IgD-negative memory B cell (primary cell): ENCODE data around the gene FLNC. TPM values are rescaled to one million over a fixed set of nuclear protein-coding genes. Genes with fewer than 3 reads are reported as not detected.

Source experiments
- H3K27ac Mint-ChIP-seq, 3 donors: one replicate each; pipeline ENCODE4 v1.8.0; 2020 to 2022; ENCODE audit warnings: mild to moderate bottlenecking in 3 of 3, mixed read lengths in 3 of 3, moderate library complexity in 1 of 3
- H3K27me3 Mint-ChIP-seq: one replicate; pipeline ENCODE4 v1.8.0; 2021; ENCODE audit warnings: mixed read lengths
- H3K36me3 Mint-ChIP-seq: one replicate; pipeline ENCODE4 v1.8.0; 2020; ENCODE audit warnings: mild to moderate bottlenecking, mixed read lengths
- H3K4me1 Mint-ChIP-seq, 3 donors: one replicate each; pipeline ENCODE4 v1.8.0; 2020 to 2022; ENCODE audit warnings: mixed read lengths in 3 of 3, mild to moderate bottlenecking in 1 of 3
- H3K4me3 Mint-ChIP-seq, 4 donors: one replicate each; pipeline ENCODE4 v1.8.0; 2020 to 2022; ENCODE audit warnings: mild to moderate bottlenecking in 4 of 4, mixed read lengths in 4 of 4, moderate library complexity in 3 of 4
- H3K9me3 Mint-ChIP-seq, 3 donors: one replicate each; pipeline ENCODE4 v1.8.0; 2020 to 2021; ENCODE audit warnings: mixed read lengths in 3 of 3, mild to moderate bottlenecking in 1 of 3
- polyA plus RNA-seq: library from polyadenylated mRNA; unstranded; fragments of 300-500 nt; fragmentation: Illumina TruSeq; gene quantifications from one replicate; pipeline ENCODE4 v1.2.3, GENCODE V29; 2021

Gene FLNC
- polyA plus RNA-seq, 1 donor from 2014 or later, result not detected

DNA sequence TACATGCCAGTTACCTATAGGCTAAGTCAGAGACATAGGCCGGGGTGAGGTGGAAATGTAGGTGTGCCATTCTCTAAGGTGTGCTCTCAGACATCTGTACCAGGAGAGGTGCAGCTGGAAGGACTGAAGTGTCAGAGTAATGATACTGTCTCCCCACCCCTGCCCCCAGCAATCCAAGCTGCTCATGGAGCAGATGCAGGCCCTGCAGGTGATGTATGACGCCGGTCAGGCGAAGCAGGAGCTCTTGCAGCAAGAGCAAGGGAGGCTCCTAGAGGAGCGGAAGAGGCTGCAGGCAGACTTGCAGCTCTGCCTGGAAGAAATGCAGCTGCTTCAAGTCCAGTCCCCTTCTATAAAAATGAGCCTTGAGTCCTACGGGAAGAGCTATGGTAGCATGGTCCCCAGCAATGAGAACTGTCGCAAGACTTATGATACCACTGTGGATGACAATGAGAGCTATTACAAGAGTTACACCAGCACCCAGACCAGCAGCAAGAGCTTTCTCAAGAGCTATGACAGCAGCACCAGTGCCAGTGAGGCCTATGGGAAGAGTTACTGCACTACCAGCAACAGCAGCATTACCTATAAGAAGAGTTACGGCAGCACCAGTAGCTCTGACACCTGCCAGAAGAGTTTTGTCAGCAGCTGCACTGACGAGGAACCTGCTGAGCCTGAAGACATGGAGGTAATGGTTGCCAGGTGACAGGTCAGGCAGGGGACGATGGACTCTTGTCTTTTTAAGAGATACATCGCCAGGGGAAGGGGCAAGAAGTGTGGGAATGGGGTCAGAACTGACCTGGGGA lies 18.4 kb upstream of the FLNC start:
- Mint-ChIP-seq H3K4me1 (peaks cover 0 to 5% (median 0%) of the 10 kb centered on the region in 3 donors), H3K9me3 (no peaks in the 10 kb centered on the region), H3K36me3 (no peaks in the 10 kb centered on the region), H3K4me3 (no peak overlapping the region), H3K27me3 (peaks cover 6% of the 10 kb centered on the region), H3K27ac (no peak overlapping the region)

DNA sequence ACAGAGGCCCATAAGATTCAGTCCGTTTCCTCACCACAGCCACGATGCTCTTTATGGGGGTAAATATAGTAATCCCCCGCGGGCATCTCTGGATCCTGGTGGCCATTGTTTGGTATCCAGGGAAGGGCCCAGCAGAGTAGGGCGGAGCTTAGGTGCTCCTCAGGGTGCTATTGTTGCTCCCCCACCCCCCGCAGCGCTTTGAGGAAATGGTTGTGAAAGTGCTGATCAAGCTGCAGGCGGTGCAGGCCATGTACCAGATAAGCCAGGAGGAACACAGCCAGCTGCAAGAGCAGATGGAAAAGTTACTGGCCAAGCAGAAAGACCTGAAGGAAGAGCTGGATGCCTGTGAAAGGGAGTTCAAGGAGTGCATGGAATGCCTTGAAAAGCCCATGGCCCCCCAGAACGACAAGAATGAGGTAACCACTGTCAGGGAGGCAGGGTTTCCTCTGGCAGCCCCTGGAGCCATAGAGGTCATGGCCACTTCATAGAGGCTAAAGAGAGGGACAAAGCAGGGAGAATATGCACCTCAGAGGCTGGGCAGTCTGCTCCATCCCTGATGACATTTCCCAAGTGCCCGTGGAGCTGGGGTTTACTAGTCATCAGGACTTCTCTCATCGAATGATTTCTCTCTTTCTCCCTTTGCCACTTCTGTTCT lies 17.6 kb upstream of the FLNC start:
- Mint-ChIP-seq H3K27ac (no peak overlapping the region), H3K36me3 (no peaks in the 10 kb centered on the region), H3K4me1 (peaks cover 0 to 5% (median 0%) of the 10 kb centered on the region in 3 donors), H3K4me3 (no peak overlapping the region), H3K27me3 (peaks cover 6% of the 10 kb centered on the region), H3K9me3 (no peaks in the 10 kb centered on the region)

DNA sequence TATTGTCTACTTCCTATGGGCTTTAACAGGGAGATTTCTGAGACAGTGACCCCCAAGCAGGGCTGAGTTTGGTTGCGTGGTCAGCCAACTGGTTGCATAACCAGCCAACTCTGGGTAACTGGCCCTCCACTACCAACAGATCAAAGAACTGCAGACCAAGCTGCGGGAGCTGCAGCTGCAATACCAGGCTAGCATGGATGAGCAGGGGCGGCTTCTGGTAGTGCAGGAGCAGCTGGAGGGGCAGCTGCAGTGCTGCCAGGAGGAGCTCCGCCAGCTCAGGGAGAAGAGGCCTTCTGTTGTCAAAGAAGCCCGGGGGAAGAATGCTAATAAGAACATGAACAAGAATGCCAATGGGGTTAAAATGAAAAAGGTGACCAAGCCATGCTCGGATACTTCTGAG lies 15.7 kb upstream of the FLNC start:
- no peaks in the 10 kb centered on the region for H3K36me3 Mint-ChIP-seq
- H3K9me3 Mint-ChIP-seq, result no peaks in the 10 kb centered on the region
- H3K4me3 Mint-ChIP-seq, result no peak overlapping the region
- peaks cover 12% of the 10 kb centered on the region for H3K27me3 Mint-ChIP-seq
- H3K27ac Mint-ChIP-seq, result peak overlapping the region in 1 of 3 donors; percentile 42
- H3K4me1 Mint-ChIP-seq, result peaks cover 0 to 5% (median 0%) of the 10 kb centered on the region in 3 donors

DNA sequence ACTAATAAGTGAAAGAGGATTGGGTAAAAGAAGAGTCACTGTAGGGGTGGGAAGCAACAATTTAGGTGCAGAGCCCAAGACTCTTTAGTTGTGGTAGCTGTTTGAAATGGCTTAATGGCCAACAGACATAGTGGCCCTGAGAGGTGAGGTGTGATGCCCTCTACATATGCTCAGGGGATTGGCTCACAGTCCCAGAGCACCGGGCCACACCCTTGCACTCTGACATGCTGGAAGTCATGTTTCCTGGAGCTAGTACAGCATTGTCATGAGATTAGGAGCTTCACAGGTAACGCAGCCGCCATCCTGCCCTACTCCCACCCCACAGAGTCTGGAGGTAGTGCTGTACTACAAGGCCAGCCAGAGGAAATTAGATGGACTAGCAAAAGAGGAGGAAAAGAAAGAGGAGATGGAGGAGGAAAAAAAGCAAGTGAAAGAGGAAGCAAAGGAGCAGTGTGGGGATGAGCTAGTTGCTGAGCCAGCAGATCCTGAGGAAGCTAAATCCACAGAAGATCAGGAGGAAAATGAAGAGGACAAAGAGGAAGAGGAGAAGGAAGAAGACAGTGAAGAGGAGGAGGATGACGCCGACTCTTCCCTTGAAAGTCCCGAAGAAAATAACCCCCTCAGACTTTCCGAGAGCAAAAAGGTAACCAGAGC lies 14.8 kb upstream of the FLNC start:
- Mint-ChIP-seq H3K9me3 (no peaks in the 10 kb centered on the region), H3K4me3 (peak overlapping the region in 1 of 4 donors; percentile 61), H3K4me1 (peaks cover 0 to 5% (median 0%) of the 10 kb centered on the region in 3 donors), H3K36me3 (no peaks in the 10 kb centered on the region), H3K27ac (no peak overlapping the region), H3K27me3 (peaks cover 12% of the 10 kb centered on the region)

DNA sequence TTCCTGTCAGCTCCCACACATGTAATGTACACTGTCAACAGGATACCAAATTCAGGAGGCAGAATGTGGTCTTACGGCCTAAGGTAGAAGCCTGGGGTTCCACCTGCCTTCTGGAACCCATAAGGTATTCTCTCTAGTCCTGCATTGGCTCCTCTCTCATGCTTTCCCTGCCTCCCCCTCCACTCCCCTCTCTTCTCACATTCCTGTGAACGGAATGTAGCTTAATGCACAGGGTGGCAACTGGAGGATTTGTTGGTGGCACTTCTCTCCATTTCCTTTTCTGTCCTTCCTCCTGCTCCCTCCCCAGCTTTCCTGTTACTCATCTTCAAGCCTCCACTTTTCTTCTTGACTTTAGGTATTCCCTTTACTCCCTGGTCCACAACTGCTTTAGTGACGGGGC lies 11.5 kb upstream of the FLNC start:
- no peaks in the 10 kb centered on the region for H3K9me3 Mint-ChIP-seq
- H3K27me3 Mint-ChIP-seq, result peaks cover 14% of the 10 kb centered on the region
- peaks cover 0 to 5% (median 0%) of the 10 kb centered on the region in 3 donors for H3K4me1 Mint-ChIP-seq
- H3K27ac Mint-ChIP-seq, result no peak overlapping the region
- no peak overlapping the region for H3K4me3 Mint-ChIP-seq
- no peaks in the 10 kb centered on the region for H3K36me3 Mint-ChIP-seq

DNA sequence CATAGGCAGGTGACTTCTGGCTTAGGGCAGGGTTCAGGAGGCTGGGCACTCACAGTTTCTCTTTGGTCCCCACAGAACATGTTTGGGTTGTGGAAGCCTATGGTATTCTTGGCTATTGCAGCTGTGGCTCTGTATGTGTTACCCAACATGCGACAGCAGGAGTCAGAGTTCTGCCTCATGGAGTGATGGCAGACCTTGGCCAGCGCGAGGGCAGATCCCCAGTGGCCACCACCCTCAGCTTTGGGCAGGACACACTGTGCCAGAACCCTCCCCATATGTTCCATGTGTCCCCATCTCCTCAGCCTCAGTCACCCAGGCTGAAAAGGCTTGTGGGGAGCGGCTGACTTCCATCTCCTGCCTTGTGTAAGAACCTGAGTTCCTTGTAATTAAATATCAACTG lies 8.5 kb upstream of the FLNC start:
- no peaks in the 10 kb centered on the region for H3K36me3 Mint-ChIP-seq
- no peaks in the 10 kb centered on the region for H3K4me1 Mint-ChIP-seq
- no peak overlapping the region for H3K27ac Mint-ChIP-seq
- H3K27me3 Mint-ChIP-seq, result peaks cover 14% of the 10 kb centered on the region
- H3K4me3 Mint-ChIP-seq, result no peak overlapping the region
- H3K9me3 Mint-ChIP-seq, result no peaks in the 10 kb centered on the region

DNA sequence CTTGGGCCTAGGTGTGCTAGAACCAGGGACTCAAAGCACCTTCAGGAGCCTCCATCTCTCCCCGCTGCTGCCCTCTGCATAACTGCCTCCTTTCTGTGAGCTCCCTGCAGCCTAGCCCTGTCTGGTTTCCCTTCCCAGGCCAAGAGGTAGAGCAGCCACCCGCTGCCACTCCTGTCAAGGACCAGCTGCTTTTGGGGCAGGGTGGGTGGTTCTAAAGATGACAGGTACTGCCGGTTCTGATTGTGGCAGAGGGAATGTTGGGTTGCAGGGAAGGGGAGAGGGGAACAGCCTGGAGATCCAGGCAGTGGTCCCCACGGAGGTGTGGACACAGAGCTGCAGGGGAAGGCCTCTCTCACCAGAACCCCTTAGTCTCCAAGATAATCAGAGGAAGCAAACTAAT lies 3.7 kb upstream of the FLNC start:
- Mint-ChIP-seq H3K4me3 (no peak overlapping the region), H3K27me3 (peaks cover 46% of the 10 kb centered on the region), H3K27ac (no peak overlapping the region), H3K9me3 (peaks cover 0 to 3% (median 0%) of the 10 kb centered on the region in 3 donors), H3K36me3 (no peaks in the 10 kb centered on the region), H3K4me1 (peaks cover 6 to 13% (median 7%) of the 10 kb centered on the region in 3 donors)

DNA sequence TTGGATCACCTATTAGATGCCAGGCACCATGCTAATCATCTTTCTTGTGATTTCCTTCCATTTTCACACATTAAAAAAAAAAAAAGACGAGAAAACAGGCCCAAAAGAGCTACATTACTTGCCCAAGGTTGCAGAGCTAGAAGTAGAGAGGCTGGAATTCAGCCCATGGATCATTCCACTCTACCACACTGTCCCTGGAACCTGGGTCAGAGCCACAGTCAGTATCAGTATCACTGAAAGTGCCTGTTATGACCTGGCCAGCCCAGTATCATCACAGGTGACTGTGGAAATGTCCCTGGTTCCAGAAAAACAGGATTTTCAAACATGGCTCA lies 3.3 kb upstream of the FLNC start:
- H3K9me3 Mint-ChIP-seq, result peaks cover 0 to 3% (median 0%) of the 10 kb centered on the region in 3 donors
- H3K27ac Mint-ChIP-seq, result no peak overlapping the region
- H3K4me3 Mint-ChIP-seq, result no peak overlapping the region
- H3K27me3 Mint-ChIP-seq, result peaks cover 46% of the 10 kb centered on the region
- H3K4me1 Mint-ChIP-seq, result peaks cover 6 to 13% (median 7%) of the 10 kb centered on the region in 3 donors
- no peaks in the 10 kb centered on the region for H3K36me3 Mint-ChIP-seq

DNA sequence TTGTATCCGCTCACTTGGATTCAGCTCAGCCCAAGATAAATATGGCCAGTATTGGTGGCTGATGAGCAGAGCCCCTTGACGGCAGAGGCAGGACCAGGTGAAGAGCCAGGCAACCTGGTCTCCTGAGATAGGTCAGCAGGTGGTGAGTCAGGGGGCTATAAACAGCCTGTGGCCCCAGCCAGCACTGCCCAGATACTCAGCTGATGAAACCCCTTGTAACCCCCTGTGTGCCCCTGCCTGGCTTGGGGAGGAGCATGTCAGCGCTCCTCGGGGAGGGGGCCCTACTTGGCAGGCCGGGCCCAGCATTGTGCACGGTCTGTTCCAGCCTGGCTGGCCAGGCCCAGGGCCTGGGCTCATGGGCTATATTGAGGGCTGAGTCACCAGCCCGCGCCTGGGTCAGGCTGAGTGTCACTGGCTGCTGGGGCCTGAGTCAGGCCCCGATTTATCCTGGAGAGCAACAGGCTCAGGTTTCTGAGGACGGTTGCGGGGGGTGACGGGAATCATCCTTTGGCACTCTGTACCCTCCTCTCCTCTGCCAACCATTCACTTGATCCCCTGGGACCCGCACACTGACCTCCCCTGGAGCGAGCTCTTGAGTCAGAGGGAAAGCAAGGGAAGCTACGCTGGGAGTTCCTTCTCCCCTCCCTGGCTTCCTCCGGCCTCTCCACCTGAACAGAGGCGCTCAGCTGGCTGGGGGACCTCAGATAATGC lies 2.8 kb upstream of the FLNC start:
- Mint-ChIP-seq H3K4me3 (no peak overlapping the region), H3K27me3 (peaks cover 44% of the 10 kb centered on the region), H3K36me3 (no peaks in the 10 kb centered on the region), H3K27ac (no peak overlapping the region), H3K4me1 (peaks cover 6 to 13% (median 8%) of the 10 kb centered on the region in 3 donors), H3K9me3 (peaks cover 0 to 3% (median 0%) of the 10 kb centered on the region in 3 donors)

DNA sequence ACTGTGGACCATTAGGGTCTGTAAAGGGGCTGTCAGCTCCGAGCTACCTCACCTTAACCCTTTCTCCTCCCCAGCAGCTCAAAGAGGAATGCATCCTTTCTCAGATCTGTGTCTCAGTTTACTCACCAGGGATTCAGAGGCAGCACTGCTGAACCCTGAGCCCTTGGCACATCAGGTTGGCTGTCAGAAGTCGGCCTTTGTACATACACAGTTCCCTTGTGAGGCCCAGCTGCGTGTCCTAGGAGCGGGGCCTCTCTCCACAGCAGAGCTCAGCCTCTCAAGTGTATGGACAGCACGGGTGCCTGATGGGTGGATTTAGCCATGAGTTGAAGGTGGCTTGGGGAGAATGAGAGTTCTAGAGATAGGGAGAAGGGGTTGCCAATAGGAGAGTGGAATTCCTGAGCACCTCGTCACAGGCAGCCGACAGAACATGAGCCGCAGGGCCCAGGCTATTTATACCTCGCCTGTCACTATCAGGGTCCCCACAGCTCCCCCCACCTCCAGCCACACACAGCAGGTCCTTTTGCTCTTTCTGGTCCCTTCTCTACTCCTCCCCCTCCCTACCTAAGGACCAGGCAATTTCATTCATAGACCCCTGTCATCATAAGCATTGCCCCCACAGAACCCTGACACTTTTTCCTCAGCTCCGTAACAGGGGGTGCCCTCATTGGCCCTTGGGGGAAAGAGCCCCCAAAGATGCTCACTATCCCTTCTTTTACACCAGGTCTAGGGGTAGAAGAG lies 2.1 kb upstream of the FLNC start:
- peaks cover 6 to 13% (median 8%) of the 10 kb centered on the region in 3 donors for H3K4me1 Mint-ChIP-seq
- peak overlapping the region in 2 of 4 donors; percentile 26 to 71 for H3K4me3 Mint-ChIP-seq
- H3K27me3 Mint-ChIP-seq, result peaks cover 44% of the 10 kb centered on the region
- peaks cover 0 to 3% (median 0%) of the 10 kb centered on the region in 3 donors for H3K9me3 Mint-ChIP-seq
- no peak overlapping the region for H3K27ac Mint-ChIP-seq
- H3K36me3 Mint-ChIP-seq, result no peaks in the 10 kb centered on the region

DNA sequence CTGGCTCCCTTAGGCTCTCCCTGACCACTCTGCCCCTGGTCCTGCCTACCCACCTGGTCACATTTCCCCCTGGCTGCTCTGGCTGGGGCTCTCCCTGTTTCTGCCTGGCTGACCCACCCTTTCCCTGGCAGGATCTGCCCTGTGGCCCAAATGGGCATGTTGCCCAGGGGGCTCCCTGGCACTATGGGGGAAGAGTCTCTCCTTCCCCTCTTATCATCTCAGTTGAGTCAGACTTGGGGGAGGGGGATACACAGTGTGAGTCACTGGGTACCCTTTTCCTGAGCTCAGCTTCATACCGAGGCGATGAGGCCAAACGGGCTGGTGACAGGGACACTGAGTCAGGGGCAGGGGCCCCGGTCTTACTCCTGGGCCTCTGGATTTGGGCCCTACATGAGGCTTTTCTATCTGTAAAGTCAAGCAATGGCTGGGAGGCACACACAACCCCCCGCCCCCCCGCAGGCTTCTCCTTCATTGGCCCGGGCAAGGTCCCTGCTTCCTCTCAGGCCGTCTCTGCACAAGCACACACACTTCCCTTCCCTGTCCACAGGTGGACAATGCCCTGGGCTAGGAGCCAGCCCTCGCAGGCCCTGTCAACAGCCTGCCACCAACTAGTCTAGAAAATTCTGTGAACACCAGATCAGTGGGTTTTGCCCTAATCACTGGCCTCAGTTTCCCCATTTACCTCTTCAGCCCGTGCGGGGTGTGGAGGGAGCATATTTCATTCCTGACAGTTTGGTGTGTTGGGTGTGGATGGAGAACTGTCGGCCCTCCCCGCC lies 627 bp upstream of the FLNC start:
- peaks cover 46% of the 10 kb centered on the region for H3K27me3 Mint-ChIP-seq
- no peaks in the 10 kb centered on the region for H3K36me3 Mint-ChIP-seq
- H3K4me1 Mint-ChIP-seq, result peaks cover 6 to 13% (median 8%) of the 10 kb centered on the region in 3 donors
- peaks cover 0 to 3% (median 0%) of the 10 kb centered on the region in 3 donors for H3K9me3 Mint-ChIP-seq
- H3K27ac Mint-ChIP-seq, result no peak overlapping the region
- peak overlapping the region in 3 of 4 donors; percentile 27 to 71 (median 54) for H3K4me3 Mint-ChIP-seq

DNA sequence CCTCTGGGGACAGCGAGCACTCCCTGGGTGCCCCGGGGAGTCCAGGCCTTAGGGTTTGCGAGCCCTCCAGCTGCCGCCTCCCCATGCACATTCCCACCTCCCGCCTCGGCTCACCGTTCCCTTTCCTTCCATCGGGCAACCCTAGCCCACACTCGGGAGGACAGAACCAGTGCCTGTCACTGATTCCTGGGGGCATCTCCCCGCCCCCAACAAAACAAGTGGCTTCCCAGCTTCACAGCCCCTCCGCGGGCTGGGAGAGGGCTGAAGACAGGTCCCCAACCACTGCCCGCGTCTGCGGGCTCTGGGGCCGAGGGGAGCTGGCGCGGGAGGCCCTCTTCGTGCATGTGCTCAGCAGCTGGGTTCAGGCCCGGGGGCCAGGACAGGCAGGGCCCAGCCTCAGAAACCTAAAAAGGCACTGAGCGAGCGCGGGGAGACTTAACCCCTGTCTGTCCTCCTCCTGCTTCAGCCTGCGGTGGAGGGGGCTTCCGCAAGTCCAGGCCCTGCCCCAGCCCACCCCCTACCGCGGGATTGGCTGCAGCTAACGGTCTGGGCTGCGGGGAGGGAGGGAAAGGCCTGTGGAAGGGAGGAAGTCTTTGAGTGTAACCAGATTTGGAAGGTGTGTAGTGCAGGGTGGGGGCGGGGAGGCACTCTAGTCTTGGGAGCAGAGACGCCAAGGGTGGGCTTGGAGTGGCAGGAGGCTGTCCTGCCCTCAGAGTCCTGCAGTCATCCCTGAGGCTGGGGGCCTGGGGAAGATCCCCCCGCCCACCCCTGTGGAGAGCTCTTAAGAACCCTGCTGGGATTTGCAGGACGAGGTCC lies 1.2 kb downstream of the FLNC start:
- Mint-ChIP-seq H3K9me3 (peaks cover 0 to 3% (median 0%) of the 10 kb centered on the region in 3 donors), H3K4me3 (peak overlapping the region in 3 of 4 donors; percentile 29 to 91 (median 68)), H3K4me1 (peaks cover 6 to 13% (median 8%) of the 10 kb centered on the region in 3 donors), H3K27ac (no peak overlapping the region), H3K36me3 (no peaks in the 10 kb centered on the region), H3K27me3 (peaks cover 44% of the 10 kb centered on the region)
